Osteoblast (primary cell): ENCODE data around the gene ZNF536. TPM values are rescaled to one million over a fixed set of nuclear protein-coding genes. Genes with fewer than 3 reads are reported as not detected.

Experiments
- DNase-seq: peaks from one replicate; pipeline ENCODE4 v3.0.0; 2011; ENCODE audit warnings: low spot score, mixed read lengths; ENCODE audit not compliant: insufficient read length; ENCODE audit errors: missing footprints
- H2AFZ ChIP-seq: 2 replicates; pipeline ENCODE4 v1.6.0; 2011; ENCODE audit warnings: mild to moderate bottlenecking, low read length
- H3K27ac ChIP-seq: 2 replicates; pipeline ENCODE4 v1.5.1; 2011; ENCODE audit warnings: mild to moderate bottlenecking, low read depth, low read length, moderate library complexity
- H3K27me3 ChIP-seq: 2 replicates; pipeline ENCODE4 v1.6.0; 2012; ENCODE audit warnings: mild to moderate bottlenecking, control low read depth, inconsistent platforms, low read length, moderate library complexity; ENCODE audit not compliant: insufficient read depth
- H3K36me3 ChIP-seq: 2 replicates; pipeline ENCODE4 v1.5.1; 2011; ENCODE audit warnings: mild to moderate bottlenecking, low read length, control low read depth, moderate library complexity; ENCODE audit not compliant: insufficient read depth
- H3K4me1 ChIP-seq: 2 replicates; pipeline ENCODE4 v1.5.1; 2011; ENCODE audit warnings: mild to moderate bottlenecking, low read length, control low read depth, moderate library complexity; ENCODE audit not compliant: insufficient read depth
- H3K4me2 ChIP-seq: 2 replicates; pipeline ENCODE4 v1.6.0; 2011; ENCODE audit warnings: mild to moderate bottlenecking, low read length; ENCODE audit not compliant: insufficient read depth
- H3K4me3 ChIP-seq: fragments of 200-600 bp; sonication (generic); 3 replicates; pipeline ENCODE4 v1.5.1; 2012; ENCODE audit warnings: mild to moderate bottlenecking, low read length, inconsistent platforms; ENCODE audit not compliant: insufficient read depth
- H3K79me2 ChIP-seq: 2 replicates; pipeline ENCODE4 v1.6.0; 2012; ENCODE audit warnings: mild to moderate bottlenecking, low read length, control low read depth, inconsistent platforms; ENCODE audit not compliant: insufficient read depth
- H3K9me3 ChIP-seq: 2 replicates; pipeline ENCODE4 v1.5.1; 2011; ENCODE audit warnings: low read depth, low read length, control low read depth
- H4K20me1 ChIP-seq: 2 replicates; pipeline ENCODE4 v1.6.0; 2012; ENCODE audit warnings: mild to moderate bottlenecking, low read length, control low read depth; ENCODE audit not compliant: insufficient read depth
- total RNA-seq: library from RNA; depleted of rRNA; stranded (reverse); fragments of >200 nt; gene quantifications from 2 replicates; pipeline ENCODE4 v1.2.3, GENCODE V29; 2012
- TF ChIP-seq, protein P1 (sequence below): IDR thresholded peaks from 2 replicates; pipeline ENCODE4 v1.5.1; 2011; ENCODE audit warnings: mild to moderate bottlenecking, low read depth, low read length, moderate library complexity; ENCODE audit errors: extremely low read depth

Gene ZNF536
- total RNA-seq, 1 donor, result not detected

DNA sequence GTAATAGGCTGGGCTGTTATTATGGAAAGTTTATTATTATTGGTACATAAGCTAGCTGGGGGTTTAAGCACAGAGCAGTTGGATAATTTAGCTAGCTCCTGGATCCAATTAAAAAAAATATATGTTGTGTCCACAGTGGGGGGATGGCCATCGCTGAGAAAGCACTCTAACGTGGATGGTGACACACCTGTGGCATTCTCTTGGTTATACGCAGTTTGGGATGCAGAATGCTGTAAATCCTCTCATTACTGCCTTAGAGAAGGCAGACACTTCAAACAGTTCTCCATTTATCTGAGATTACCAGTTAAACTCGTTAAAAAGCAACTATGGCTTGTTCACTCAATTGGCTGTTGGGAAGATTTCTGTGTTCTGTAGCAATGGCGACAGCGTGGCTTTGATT is 2.4 kb upstream of the ZNF536 start:
- H3K4me1 ChIP-seq, result no peaks in the 10 kb centered on the region
- no peak overlapping the region for H2AFZ ChIP-seq
- no peaks in the 10 kb centered on the region for H4K20me1 ChIP-seq
- H3K9me3 ChIP-seq, result no peaks in the 10 kb centered on the region
- TF ChIP-seq, protein P1, sequence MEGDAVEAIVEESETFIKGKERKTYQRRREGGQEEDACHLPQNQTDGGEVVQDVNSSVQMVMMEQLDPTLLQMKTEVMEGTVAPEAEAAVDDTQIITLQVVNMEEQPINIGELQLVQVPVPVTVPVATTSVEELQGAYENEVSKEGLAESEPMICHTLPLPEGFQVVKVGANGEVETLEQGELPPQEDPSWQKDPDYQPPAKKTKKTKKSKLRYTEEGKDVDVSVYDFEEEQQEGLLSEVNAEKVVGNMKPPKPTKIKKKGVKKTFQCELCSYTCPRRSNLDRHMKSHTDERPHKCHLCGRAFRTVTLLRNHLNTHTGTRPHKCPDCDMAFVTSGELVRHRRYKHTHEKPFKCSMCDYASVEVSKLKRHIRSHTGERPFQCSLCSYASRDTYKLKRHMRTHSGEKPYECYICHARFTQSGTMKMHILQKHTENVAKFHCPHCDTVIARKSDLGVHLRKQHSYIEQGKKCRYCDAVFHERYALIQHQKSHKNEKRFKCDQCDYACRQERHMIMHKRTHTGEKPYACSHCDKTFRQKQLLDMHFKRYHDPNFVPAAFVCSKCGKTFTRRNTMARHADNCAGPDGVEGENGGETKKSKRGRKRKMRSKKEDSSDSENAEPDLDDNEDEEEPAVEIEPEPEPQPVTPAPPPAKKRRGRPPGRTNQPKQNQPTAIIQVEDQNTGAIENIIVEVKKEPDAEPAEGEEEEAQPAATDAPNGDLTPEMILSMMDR, result no peak
- no peaks in the 10 kb centered on the region for H3K27me3 ChIP-seq
- H3K27ac ChIP-seq, result no peak overlapping the region
- H3K36me3 ChIP-seq, result no peaks in the 10 kb centered on the region
- no peak overlapping the region for H3K4me3 ChIP-seq
- no peaks in the 10 kb centered on the region for H3K79me2 ChIP-seq
- H3K4me2 ChIP-seq, result no peak overlapping the region
- DNase-seq, result no peak

DNA sequence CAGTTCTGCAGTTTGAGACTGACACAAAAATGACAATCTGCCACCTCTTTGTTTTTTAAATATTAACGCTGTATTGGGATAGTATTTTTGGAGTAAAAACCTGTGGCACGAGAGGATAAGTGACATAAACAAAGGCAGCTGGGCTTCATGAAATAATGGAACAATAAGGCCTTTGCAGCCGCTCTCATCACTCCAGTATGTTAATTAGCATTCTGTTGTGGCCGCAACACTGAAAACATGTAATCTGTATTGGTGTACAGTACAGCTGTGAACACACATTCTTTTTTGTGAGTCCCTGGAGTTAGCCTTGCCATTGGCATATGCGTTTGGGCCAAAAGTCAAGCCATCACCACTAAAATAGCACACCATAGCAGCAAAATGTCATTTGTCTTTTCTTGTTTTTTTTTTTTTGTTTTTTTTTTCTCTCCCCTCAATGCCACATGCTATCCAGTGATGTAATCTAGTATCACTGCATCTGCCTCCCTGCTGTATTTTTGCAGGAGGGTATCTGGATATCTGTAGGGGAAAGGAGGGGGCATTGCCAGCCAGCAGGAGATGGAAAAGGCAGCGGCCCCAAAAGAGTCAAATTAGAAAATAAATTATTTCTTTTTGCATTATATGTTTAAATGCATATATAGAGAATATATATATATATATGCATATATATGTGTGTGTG is 885 bp upstream of the ZNF536 start:
- TF ChIP-seq, protein P1, result no peak
- no peaks in the 10 kb centered on the region for H3K9me3 ChIP-seq
- H4K20me1 ChIP-seq, result no peaks in the 10 kb centered on the region
- no peaks in the 10 kb centered on the region for H3K79me2 ChIP-seq
- no peak for DNase-seq
- H3K4me3 ChIP-seq, result no peak overlapping the region
- H3K27ac ChIP-seq, result no peak overlapping the region
- no peaks in the 10 kb centered on the region for H3K4me1 ChIP-seq
- no peaks in the 10 kb centered on the region for H3K36me3 ChIP-seq
- H2AFZ ChIP-seq, result no peak overlapping the region
- H3K4me2 ChIP-seq, result no peak overlapping the region
- no peaks in the 10 kb centered on the region for H3K27me3 ChIP-seq

DNA sequence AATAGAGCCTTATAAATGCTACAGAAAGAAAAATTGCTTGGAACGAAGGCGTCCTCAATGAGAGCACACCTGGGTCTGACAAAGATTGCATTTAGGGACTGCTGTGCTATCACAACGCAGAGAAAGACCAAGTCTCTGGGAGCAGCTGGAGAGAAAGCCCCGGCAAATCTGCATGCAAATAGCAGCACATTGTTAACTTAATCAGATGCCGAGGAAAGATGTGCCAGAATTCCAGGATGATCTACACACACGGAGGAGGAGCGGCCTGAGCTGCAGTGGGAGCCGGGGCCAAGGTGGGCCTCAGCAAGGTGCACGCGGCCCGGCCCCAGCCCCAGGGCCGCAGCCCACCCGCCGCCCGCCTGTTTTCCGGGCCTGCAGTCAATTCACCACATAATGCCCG is 1.4 kb downstream of the ZNF536 start:
- Histone ChIP-seq H4K20me1 (no peaks in the 10 kb centered on the region), H3K4me1 (no peaks in the 10 kb centered on the region), H2AFZ (no peak overlapping the region), H3K27me3 (no peaks in the 10 kb centered on the region), H3K79me2 (no peaks in the 10 kb centered on the region), H3K9me3 (no peaks in the 10 kb centered on the region), H3K4me2 (no peak overlapping the region), H3K27ac (no peak overlapping the region), H3K36me3 (no peaks in the 10 kb centered on the region), H3K4me3 (no peak overlapping the region)
- TF ChIP-seq, protein P1, result no peak
- DNase-seq, result no peak

DNA sequence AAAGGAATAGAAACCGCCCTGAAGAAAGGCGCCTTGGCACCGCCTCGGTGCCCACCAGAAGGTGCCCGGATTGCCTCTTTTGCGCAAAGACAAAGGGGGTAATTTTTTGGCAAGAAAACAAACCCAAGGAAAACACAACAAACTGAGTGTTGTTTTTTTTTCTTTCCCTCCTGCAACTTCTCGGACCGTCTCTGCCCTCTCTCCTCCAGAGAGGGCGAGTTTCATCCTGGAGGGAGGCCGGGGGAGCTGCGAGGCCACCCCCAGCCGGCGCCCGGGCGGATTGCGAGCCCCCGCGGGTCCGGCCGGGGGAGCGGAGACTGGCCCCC is 2.3 kb downstream of the ZNF536 start:
- Histone ChIP-seq H3K36me3 (no peaks in the 10 kb centered on the region), H2AFZ (no peak overlapping the region), H4K20me1 (no peaks in the 10 kb centered on the region), H3K9me3 (no peaks in the 10 kb centered on the region), H3K4me1 (no peaks in the 10 kb centered on the region), H3K27me3 (no peaks in the 10 kb centered on the region), H3K79me2 (no peaks in the 10 kb centered on the region), H3K4me2 (no peak overlapping the region), H3K27ac (no peak overlapping the region), H3K4me3 (no peak overlapping the region)
- no peak for DNase-seq
- TF ChIP-seq, protein P1, result no peak
